Transverse colon (tissue), 4 donors: ENCODE data around the gene TMEM33.

Source experiments
- EP300 ChIP-seq: sonication (generic); formaldehyde crosslinking; IDR thresholded peaks from one replicate; pipeline ENCODE4 v1.6.1; 2017; ENCODE audit warnings: antibody characterized with exemption, low read depth
- POLR2A ChIP-seq: fragments of 450-650 bp; IDR thresholded peaks from one replicate; pipeline ENCODE4 v1.6.1; 2016; ENCODE audit warnings: antibody characterized with exemption, mild to moderate bottlenecking, moderate library complexity
- POLR2AphosphoS5 ChIP-seq, 3 donors: sonication (generic); formaldehyde crosslinking; IDR thresholded peaks; one replicate each; pipeline ENCODE4 v1.6.1; 2016; ENCODE audit warnings: antibody characterized with exemption in 3 of 3
- TF ChIP-seq, protein P1 (sequence below), 5 experiments: fragments of 200-600 bp in 3 of 5; fragments of 450-650 bp in 2 of 5; sonication (generic) in 3 of 5; IDR thresholded peaks; 1 replicate in 2 of 5; 2 replicates in 3 of 5; pipeline ENCODE4 v1.5.1; 2016 to 2017; ENCODE audit warnings: antibody characterized with exemption in 5 of 5, inconsistent platforms in 3 of 5, mild to moderate bottlenecking in 2 of 5, moderate library complexity in 1 of 5

- TF ChIP-seq, protein P1, sequence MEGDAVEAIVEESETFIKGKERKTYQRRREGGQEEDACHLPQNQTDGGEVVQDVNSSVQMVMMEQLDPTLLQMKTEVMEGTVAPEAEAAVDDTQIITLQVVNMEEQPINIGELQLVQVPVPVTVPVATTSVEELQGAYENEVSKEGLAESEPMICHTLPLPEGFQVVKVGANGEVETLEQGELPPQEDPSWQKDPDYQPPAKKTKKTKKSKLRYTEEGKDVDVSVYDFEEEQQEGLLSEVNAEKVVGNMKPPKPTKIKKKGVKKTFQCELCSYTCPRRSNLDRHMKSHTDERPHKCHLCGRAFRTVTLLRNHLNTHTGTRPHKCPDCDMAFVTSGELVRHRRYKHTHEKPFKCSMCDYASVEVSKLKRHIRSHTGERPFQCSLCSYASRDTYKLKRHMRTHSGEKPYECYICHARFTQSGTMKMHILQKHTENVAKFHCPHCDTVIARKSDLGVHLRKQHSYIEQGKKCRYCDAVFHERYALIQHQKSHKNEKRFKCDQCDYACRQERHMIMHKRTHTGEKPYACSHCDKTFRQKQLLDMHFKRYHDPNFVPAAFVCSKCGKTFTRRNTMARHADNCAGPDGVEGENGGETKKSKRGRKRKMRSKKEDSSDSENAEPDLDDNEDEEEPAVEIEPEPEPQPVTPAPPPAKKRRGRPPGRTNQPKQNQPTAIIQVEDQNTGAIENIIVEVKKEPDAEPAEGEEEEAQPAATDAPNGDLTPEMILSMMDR (IDR thresholded peaks at IDR 0.05) = no peak
- TF ChIP-seq POLR2A = no peak
- no peak for TF ChIP-seq POLR2AphosphoS5 (IDR thresholded peaks at IDR 0.05)
- TF ChIP-seq EP300 = no peak
These were observed 8.9 kb downstream of the TMEM33 start for GRCh38 chr4:41944089-41944488.
